ENCODE measurements around the gene SLC25A25.
"Not testable (repeated sequence)": the region's sequence is repeated elsewhere in the genome, so short reads cannot be mapped to it uniquely, and the experiment has no call there.

SLC25A25 gene

GRCh38 chr9:128124873-128125579, 57.0 kb downstream of the SLC25A25 start:
- DNase-seq (ENCODE audit: low read depth): peak; percentile 48

GRCh38 chr9:128125580-128126354, 57.7 kb downstream of the SLC25A25 start:
- no peak for DNase-seq (ENCODE audit: low read depth)

- peak; percentile 84 for DNase-seq (ENCODE audit: low read depth)
Observed at GRCh38 chr9:128127568-128127989, 59.5 kb downstream of the SLC25A25 start, which contains the start of gene PTGES2. PTGES2 (minus strand) TSS chr9:128127729; CDS start chr9:128127717, 12 bp downstream.

GRCh38 chr9:128127990-128128835, 60.2 kb downstream of the SLC25A25 start:
- DNase-seq (ENCODE audit: low read depth): peak; percentile 88

GRCh38 chr9:128128836-128129590, 61.0 kb downstream of the SLC25A25 start:
- DNase-seq (ENCODE audit: low read depth): no peak

- not testable (repeated sequence) for DNase-seq (ENCODE audit: low read depth)
Observed at GRCh38 chr9:128129976-128130590, 62.1 kb downstream of the SLC25A25 start.

- DNase-seq (ENCODE audit: low read depth): not testable (repeated sequence)
Observed at GRCh38 chr9:128130651-128131050, 62.6 kb downstream of the SLC25A25 start.

- DNase-seq (ENCODE audit: low read depth): not testable (repeated sequence)
Observed at GRCh38 chr9:128131346-128131745, 63.3 kb downstream of the SLC25A25 start.

GRCh38 chr9:128132139-128132538, 64.1 kb downstream of the SLC25A25 start:
- peak; percentile 32 for DNase-seq (ENCODE audit: low read depth)

- DNase-seq (ENCODE audit: low read depth): not testable (repeated sequence)
Observed at GRCh38 chr9:128135561-128135960, 67.5 kb downstream of the SLC25A25 start.

GRCh38 chr9:128136816-128137793, 69.1 kb downstream of the SLC25A25 start:
- DNase-seq (ENCODE audit: low read depth): peak; percentile 80

GRCh38 chr9:128138001-128138400, 70.0 kb downstream of the SLC25A25 start:
- DNase-seq (ENCODE audit: low read depth): no peak

GRCh38 chr9:128139621-128140020, 71.6 kb downstream of the SLC25A25 start:
- DNase-seq (ENCODE audit: low read depth): no peak

- no peak for DNase-seq (ENCODE audit: low read depth)
Observed at GRCh38 chr9:128141604-128142003, 73.6 kb downstream of the SLC25A25 start.

GRCh38 chr9:128142061-128142460, 74.0 kb downstream of the SLC25A25 start:
- no peak for DNase-seq (ENCODE audit: low read depth)

- no peak for DNase-seq (ENCODE audit: low read depth)
Observed at GRCh38 chr9:128142596-128142995, 74.6 kb downstream of the SLC25A25 start.

- no peak for DNase-seq (ENCODE audit: low read depth)
Observed at GRCh38 chr9:128143525-128144238, 75.7 kb downstream of the SLC25A25 start.

- no peak for DNase-seq (ENCODE audit: low read depth)
Observed at GRCh38 chr9:128144239-128145181, 76.5 kb downstream of the SLC25A25 start.

Data from EH (cell line).